ENCODE results near the gene TRAPPC2L.

Gene TRAPPC2L

GRCh38 chr16:88861359-88861758 is 4.4 kb downstream of the TRAPPC2L start:
- DNase-seq (ENCODE audit: low spot score), result no peak

GRCh38 chr16:88862968-88863367 is 6.0 kb downstream of the TRAPPC2L start:
- DNase-seq (ENCODE audit: low spot score), result no peak

- no peak for DNase-seq (ENCODE audit: low spot score)
Observed at GRCh38 chr16:88863426-88863825, 6.5 kb downstream of the TRAPPC2L start.

- no peak for DNase-seq (ENCODE audit: low spot score)
Observed at GRCh38 chr16:88864099-88864498, 7.2 kb downstream of the TRAPPC2L start.

- no peak for DNase-seq (ENCODE audit: low spot score)
Observed at GRCh38 chr16:88864521-88864920, 7.6 kb downstream of the TRAPPC2L start.

GRCh38 chr16:88865310-88865709 is 8.4 kb downstream of the TRAPPC2L start:
- DNase-seq (ENCODE audit: low spot score), result no peak

GRCh38 chr16:88865742-88866141 is 8.8 kb downstream of the TRAPPC2L start:
- no peak for DNase-seq (ENCODE audit: low spot score)

GRCh38 chr16:88866151-88866920 is 9.4 kb downstream of the TRAPPC2L start, which contains the start of gene PABPN1L:
TSS of gene PABPN1L (minus strand) at chr16:88866660. CDS start at chr16:88866606, 54 bp downstream.
- DNase-seq (ENCODE audit: low spot score), result no peak

- DNase-seq (ENCODE audit: low spot score), result no peak
Observed at GRCh38 chr16:88867581-88868246, 10.8 kb downstream of the TRAPPC2L start.

- DNase-seq (ENCODE audit: low spot score), result no peak
Observed at GRCh38 chr16:88868974-88869672, 12.2 kb downstream of the TRAPPC2L start.

- no peak for DNase-seq (ENCODE audit: low spot score)
Observed at GRCh38 chr16:88869673-88869980, 12.7 kb downstream of the TRAPPC2L start.

GRCh38 chr16:88870608-88871348 is 13.9 kb downstream of the TRAPPC2L start:
- DNase-seq (ENCODE audit: low spot score), result no peak

GRCh38 chr16:88871349-88871702 is 14.4 kb downstream of the TRAPPC2L start:
- DNase-seq (ENCODE audit: low spot score), result no peak

- DNase-seq (ENCODE audit: low spot score), result no peak
Observed at GRCh38 chr16:88871730-88872416, 14.9 kb downstream of the TRAPPC2L start.

- DNase-seq (ENCODE audit: low spot score), result no peak
Observed at GRCh38 chr16:88872650-88873331, 15.9 kb downstream of the TRAPPC2L start.

GRCh38 chr16:88874938-88875599 is 18.1 kb downstream of the TRAPPC2L start:
- no peak for DNase-seq (ENCODE audit: low spot score)

GRCh38 chr16:88875703-88876234 is 18.8 kb downstream of the TRAPPC2L start:
- no peak for DNase-seq (ENCODE audit: low spot score)

GRCh38 chr16:88876942-88877526 is 20.1 kb downstream of the TRAPPC2L start:
- DNase-seq (ENCODE audit: low spot score), result no peak

- no peak for DNase-seq (ENCODE audit: low spot score)
Observed at GRCh38 chr16:88877564-88878289, 20.8 kb downstream of the TRAPPC2L start.

Data from CD4-positive, alpha-beta T cell treated with Interleukin-15 for 4 hours (primary cell).